Upper lobe of left lung (tissue), 4 donors: ENCODE measurements around the gene ITSN1.

Experiments used
- CTCF ChIP-seq, 6 experiments: fragments of 450-650 bp in 4 of 6; fragments of 200-600 bp in 2 of 6; sonication (generic) in 2 of 6; IDR thresholded peaks; one replicate each; pipeline ENCODE4 v1.5.1; 2016 to 2019; ENCODE audit warnings: antibody characterized with exemption in 6 of 6
- POLR2A ChIP-seq, 4 donors: fragments of 450-650 bp; IDR thresholded peaks; one replicate each; pipeline ENCODE4 v1.5.1; 2016 to 2017; ENCODE audit warnings: antibody characterized with exemption in 4 of 4, mild to moderate bottlenecking in 2 of 4
- POLR2AphosphoS5 ChIP-seq, 2 donors: sonication (generic); formaldehyde crosslinking; IDR thresholded peaks; one replicate each; pipeline ENCODE4 v1.5.1; 2017; ENCODE audit warnings: antibody characterized with exemption in 2 of 2

DNA sequence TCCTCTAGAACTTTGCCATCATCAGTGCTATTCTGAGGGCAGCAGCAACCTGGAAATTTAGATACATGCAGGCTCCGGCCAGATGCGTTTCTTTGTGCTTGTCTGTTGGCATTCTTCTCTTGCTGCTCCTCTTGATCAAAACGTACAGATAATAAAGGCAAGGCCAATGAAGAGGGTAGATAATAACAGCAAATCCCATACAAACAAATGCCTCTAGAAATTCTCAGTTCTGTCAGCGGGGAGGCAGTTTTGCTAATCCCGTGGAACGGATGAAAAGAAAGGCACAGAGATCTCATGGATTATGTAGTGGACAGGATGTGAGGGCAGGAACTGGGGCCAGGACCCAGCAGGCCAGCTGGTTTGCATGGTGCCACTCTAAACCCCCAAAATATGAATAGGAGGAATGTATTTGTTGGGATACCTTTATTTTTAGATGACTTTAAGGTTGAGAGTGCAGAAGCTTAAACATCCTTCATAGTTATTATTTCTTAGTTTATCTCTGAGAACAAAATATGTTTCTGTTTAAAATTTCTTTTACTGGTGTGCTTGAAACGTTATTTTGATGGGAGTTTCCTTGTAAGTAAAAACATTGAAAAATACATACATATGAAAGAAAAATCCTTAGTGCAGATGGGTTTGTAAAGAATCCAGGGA, 1.5 kb downstream of the ITSN1 start:
- TF ChIP-seq CTCF (IDR thresholded peaks at IDR 0.05) (no peak), POLR2AphosphoS5 (IDR thresholded peaks at IDR 0.05) (no peak), POLR2A (IDR thresholded peaks at IDR 0.05) (no peak)
